ENCODE measurements around the gene RCN2.
A peak's percentile ranks its signal among the peaks of the same experiment; 100 is the strongest.
"Not testable (repeated sequence)": the region's sequence is repeated elsewhere in the genome, so short reads cannot be mapped to it uniquely, and the experiment has no call there.

The RCN2 gene

DNA sequence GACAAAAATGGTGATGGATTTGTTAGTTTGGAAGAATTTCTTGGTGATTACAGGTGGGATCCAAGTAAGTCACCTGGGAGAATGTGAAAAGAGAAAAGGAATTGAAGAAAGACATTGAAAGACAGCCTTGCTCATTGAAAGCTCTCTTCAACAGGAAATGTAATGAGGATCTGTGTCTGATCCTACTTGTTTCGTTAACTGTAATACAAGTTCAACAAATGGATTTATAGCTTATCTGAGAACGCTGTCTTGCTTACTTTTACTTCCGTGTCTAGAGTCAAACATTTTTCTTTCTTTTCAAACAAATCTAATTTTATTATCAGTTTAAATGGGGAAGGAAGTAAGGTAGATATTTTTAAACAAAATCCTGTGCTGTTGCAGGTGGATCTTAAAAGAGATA, 15.9 kb downstream of the RCN2 start:
- Mint-ChIP-seq H3K4me1 (ENCODE audit: low read depth) (peaks cover 12% of the 10 kb centered on the region), H3K4me3 (no peak overlapping the region), H3K27me3 (ENCODE audit: low read depth) (no peaks in the 10 kb centered on the region), H3K27ac (no peak overlapping the region), H3K36me3 (ENCODE audit: low read depth) (peaks cover 42% of the 10 kb centered on the region), H3K9me3 (no peaks in the 10 kb centered on the region)

DNA sequence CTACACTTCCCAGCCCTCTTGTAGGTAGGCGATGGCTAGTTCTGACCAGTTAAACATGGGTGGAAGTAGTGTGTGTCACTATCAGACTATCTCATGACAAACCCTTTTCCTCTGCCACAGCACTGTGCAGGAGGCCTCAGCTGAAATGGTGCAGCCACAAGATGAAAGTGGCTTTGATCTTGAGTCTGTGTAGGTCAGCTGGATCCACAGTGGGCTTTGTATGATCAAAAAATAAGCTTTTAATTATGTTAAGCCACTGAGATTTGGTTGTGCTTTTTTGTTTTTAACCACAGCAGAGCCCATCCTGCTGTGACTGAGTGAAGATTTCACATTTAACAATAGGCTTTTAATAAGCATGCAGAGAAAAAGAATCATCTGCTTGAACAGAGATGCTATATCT, 19.7 kb downstream of the RCN2 start:
- H3K27ac Mint-ChIP-seq: no peak overlapping the region

DNA sequence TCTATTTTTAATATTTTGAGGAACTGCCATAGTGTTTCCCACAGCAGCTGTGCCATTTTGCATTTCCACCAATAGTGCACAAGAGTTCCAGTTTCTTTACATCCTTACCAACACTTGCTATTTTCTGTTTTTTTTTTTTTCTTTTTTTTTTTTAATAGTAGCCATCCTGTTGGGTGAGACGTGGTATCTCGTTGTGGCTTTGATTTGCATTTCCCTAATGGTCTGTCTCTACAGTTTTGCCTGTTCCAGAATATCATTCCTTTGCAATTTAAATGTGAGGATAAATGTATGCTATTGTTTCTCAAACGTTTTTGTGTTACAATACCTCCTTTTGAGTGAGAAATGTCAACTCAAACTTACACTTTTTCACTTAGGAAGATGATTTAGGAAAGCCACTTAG, 22.4 kb downstream of the RCN2 start:
- no peak overlapping the region for H3K27ac Mint-ChIP-seq
- no peak overlapping the region for H3K4me3 Mint-ChIP-seq
- peaks cover 5% of the 10 kb centered on the region for H3K36me3 Mint-ChIP-seq (ENCODE audit: low read depth)
- peaks cover 6% of the 10 kb centered on the region for H3K4me1 Mint-ChIP-seq (ENCODE audit: low read depth)
- H3K27me3 Mint-ChIP-seq (ENCODE audit: low read depth): no peaks in the 10 kb centered on the region
- no peaks in the 10 kb centered on the region for H3K9me3 Mint-ChIP-seq

More for the DNA sequence above, 19.7 kb downstream of the RCN2 start:
- Mint-ChIP-seq H3K36me3 (ENCODE audit: low read depth) (peaks cover 20% of the 10 kb centered on the region), H3K4me1 (ENCODE audit: low read depth) (peaks cover 9% of the 10 kb centered on the region), H3K27me3 (ENCODE audit: low read depth) (no peaks in the 10 kb centered on the region), H3K4me3 (no peak overlapping the region), H3K9me3 (no peaks in the 10 kb centered on the region)

- Mint-ChIP-seq H3K9me3 (no peaks in the 10 kb centered on the region), H3K4me3 (no peak overlapping the region), H3K27ac (no peak overlapping the region), H3K27me3 (ENCODE audit: low read depth) (no peaks in the 10 kb centered on the region), H3K36me3 (ENCODE audit: low read depth) (peaks cover 5% of the 10 kb centered on the region), H3K4me1 (ENCODE audit: low read depth) (peaks cover 6% of the 10 kb centered on the region)
Measured at GRCh38 chr15:76954744-76955143, 23.2 kb downstream of the RCN2 start.

- Mint-ChIP-seq H3K4me3 (no peak overlapping the region), H3K4me1 (ENCODE audit: low read depth) (peaks cover 5% of the 10 kb centered on the region), H3K36me3 (ENCODE audit: low read depth) (no peaks in the 10 kb centered on the region), H3K9me3 (no peaks in the 10 kb centered on the region), H3K27ac (no peak overlapping the region), H3K27me3 (ENCODE audit: low read depth) (peaks cover 30% of the 10 kb centered on the region)
Measured at GRCh38 chr15:76961268-76962011, 29.9 kb downstream of the RCN2 start.

DNA sequence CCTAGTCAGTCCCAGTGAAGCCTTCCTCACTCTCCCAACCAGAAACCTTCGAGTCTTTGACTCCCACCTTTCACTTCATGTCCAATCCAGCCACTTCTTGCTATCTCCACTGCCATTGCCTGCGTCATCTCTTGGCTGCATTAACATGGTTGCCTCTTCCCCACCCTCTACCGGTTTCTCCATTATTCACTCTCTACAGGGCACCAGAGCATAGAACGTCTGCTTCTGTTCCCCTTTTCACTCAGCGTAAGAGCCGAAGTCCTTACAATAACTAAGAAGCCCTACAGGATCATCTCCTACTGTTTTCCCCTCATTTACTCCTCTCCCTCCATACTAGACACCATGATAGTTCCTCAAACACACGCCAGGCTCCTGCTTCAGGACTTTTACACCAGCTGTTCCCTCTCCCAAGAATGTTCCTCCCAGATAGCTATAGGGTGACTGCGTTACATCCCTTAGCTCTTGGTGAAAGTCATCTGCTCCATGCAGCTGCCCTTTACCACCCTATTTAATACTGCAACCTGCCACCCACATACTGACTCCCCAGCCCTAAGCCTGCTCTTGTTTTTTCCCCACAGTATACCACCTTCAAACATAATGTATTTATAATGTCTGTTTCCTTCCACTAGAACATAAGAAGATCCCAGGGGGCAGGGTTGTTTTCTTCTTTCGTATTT, 30.9 kb downstream of the RCN2 start:
- H3K4me1 Mint-ChIP-seq (ENCODE audit: low read depth): peaks cover 5% of the 10 kb centered on the region
- no peaks in the 10 kb centered on the region for H3K36me3 Mint-ChIP-seq (ENCODE audit: low read depth)
- no peak overlapping the region for H3K4me3 Mint-ChIP-seq
- no peak overlapping the region for H3K27ac Mint-ChIP-seq
- H3K9me3 Mint-ChIP-seq: no peaks in the 10 kb centered on the region
- H3K27me3 Mint-ChIP-seq (ENCODE audit: low read depth): peaks cover 30% of the 10 kb centered on the region

DNA sequence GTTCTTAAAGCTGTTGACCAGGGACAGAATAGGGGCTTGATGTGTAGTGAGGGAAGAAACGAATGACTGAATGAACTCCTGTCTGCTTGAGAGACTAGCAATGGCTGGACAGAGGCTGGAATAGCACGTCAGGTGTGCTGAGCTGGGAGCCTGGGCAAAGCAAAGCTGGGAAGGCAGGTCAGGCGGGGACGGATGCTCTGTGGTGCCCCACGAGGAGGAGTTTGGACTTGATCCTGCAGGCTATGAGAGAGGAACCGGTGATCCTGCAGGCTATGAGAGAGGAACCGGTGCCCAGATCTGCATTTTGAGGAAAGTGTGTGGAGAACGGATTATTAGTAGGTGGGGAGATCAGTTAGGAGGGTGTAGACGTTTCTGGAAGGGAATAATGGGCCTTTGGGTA, 32.0 kb downstream of the RCN2 start:
- H3K27ac Mint-ChIP-seq: no peak overlapping the region
- no peaks in the 10 kb centered on the region for H3K9me3 Mint-ChIP-seq
- H3K36me3 Mint-ChIP-seq (ENCODE audit: low read depth): no peaks in the 10 kb centered on the region
- peaks cover 30% of the 10 kb centered on the region for H3K27me3 Mint-ChIP-seq (ENCODE audit: low read depth)
- no peak overlapping the region for H3K4me3 Mint-ChIP-seq
- peaks cover 5% of the 10 kb centered on the region for H3K4me1 Mint-ChIP-seq (ENCODE audit: low read depth)

GRCh38 chr15:76964157-76964556, 32.6 kb downstream of the RCN2 start:
- no peak overlapping the region for H3K4me3 Mint-ChIP-seq
- H3K27me3 Mint-ChIP-seq (ENCODE audit: low read depth): peaks cover 30% of the 10 kb centered on the region
- H3K27ac Mint-ChIP-seq: no peak overlapping the region
- no peaks in the 10 kb centered on the region for H3K9me3 Mint-ChIP-seq
- no peaks in the 10 kb centered on the region for H3K36me3 Mint-ChIP-seq (ENCODE audit: low read depth)
- peaks cover 5% of the 10 kb centered on the region for H3K4me1 Mint-ChIP-seq (ENCODE audit: low read depth)

GRCh38 chr15:76966051-76966450, 34.5 kb downstream of the RCN2 start:
- H3K4me1 Mint-ChIP-seq (ENCODE audit: low read depth); H3K4me3 Mint-ChIP-seq; H3K9me3 Mint-ChIP-seq; H3K27ac Mint-ChIP-seq; H3K36me3 Mint-ChIP-seq (ENCODE audit: low read depth): not testable (repeated sequence)
- H3K27me3 Mint-ChIP-seq (ENCODE audit: low read depth): peaks cover 27% of the 10 kb centered on the region

- Mint-ChIP-seq H3K9me3 (no peaks in the 10 kb centered on the region), H3K27me3 (ENCODE audit: low read depth) (peaks cover 19% of the 10 kb centered on the region), H3K4me3 (no peak overlapping the region), H3K27ac (no peak overlapping the region), H3K4me1 (ENCODE audit: low read depth) (peaks cover 3% of the 10 kb centered on the region), H3K36me3 (ENCODE audit: low read depth) (no peaks in the 10 kb centered on the region)
Measured at GRCh38 chr15:76967067-76967466, 35.5 kb downstream of the RCN2 start.

- Mint-ChIP-seq H3K27ac (no peak overlapping the region), H3K9me3 (no peaks in the 10 kb centered on the region), H3K27me3 (ENCODE audit: low read depth) (peaks cover 11% of the 10 kb centered on the region), H3K36me3 (ENCODE audit: low read depth) (no peaks in the 10 kb centered on the region), H3K4me1 (ENCODE audit: low read depth) (peaks cover 3% of the 10 kb centered on the region), H3K4me3 (no peak overlapping the region)
Measured at GRCh38 chr15:76968306-76968705, 36.8 kb downstream of the RCN2 start.

- H3K4me1 Mint-ChIP-seq (ENCODE audit: low read depth): peaks cover 29% of the 10 kb centered on the region
- H3K9me3 Mint-ChIP-seq: no peaks in the 10 kb centered on the region
- H3K27me3 Mint-ChIP-seq (ENCODE audit: low read depth): no peaks in the 10 kb centered on the region
- no peak overlapping the region for H3K4me3 Mint-ChIP-seq
- H3K36me3 Mint-ChIP-seq (ENCODE audit: low read depth): no peaks in the 10 kb centered on the region
- H3K27ac Mint-ChIP-seq: no peak overlapping the region
Measured at GRCh38 chr15:76972389-76973361, 41.1 kb downstream of the RCN2 start.

GRCh38 chr15:76973362-76973743, 41.8 kb downstream of the RCN2 start:
- Mint-ChIP-seq H3K4me3 (no peak overlapping the region), H3K27ac (no peak overlapping the region), H3K4me1 (ENCODE audit: low read depth) (peaks cover 33% of the 10 kb centered on the region), H3K27me3 (ENCODE audit: low read depth) (no peaks in the 10 kb centered on the region), H3K9me3 (peaks cover 2% of the 10 kb centered on the region), H3K36me3 (ENCODE audit: low read depth) (no peaks in the 10 kb centered on the region)

- Mint-ChIP-seq H3K36me3 (ENCODE audit: low read depth) (no peaks in the 10 kb centered on the region), H3K27me3 (ENCODE audit: low read depth) (no peaks in the 10 kb centered on the region), H3K27ac (peak overlapping the region; percentile 24), H3K4me3 (no peak overlapping the region), H3K4me1 (ENCODE audit: low read depth) (peaks cover 35% of the 10 kb centered on the region), H3K9me3 (peaks cover 6% of the 10 kb centered on the region)
Measured at GRCh38 chr15:76973906-76974305, 42.4 kb downstream of the RCN2 start.
